ENCODE data around the gene RAB8B. TPM values are rescaled to one million over a fixed set of nuclear protein-coding genes. Genes with fewer than 3 reads are reported as not detected.
A peak's percentile ranks its signal among the peaks of the same experiment; 100 is the strongest.

RAB8B gene
- total and polyA plus RNA-seq, 9 of the 15 experiments (the other 6 are each of a cell fraction or from before 2014, with no cell fraction given): 7.8 to 32.1 (median 24.2) TPM

GRCh38 chr15:63277038-63277892, 87.9 kb downstream of the RAB8B start, which contains the start of gene APH1B (continued):
- TF ChIP-seq, protein P1, sequence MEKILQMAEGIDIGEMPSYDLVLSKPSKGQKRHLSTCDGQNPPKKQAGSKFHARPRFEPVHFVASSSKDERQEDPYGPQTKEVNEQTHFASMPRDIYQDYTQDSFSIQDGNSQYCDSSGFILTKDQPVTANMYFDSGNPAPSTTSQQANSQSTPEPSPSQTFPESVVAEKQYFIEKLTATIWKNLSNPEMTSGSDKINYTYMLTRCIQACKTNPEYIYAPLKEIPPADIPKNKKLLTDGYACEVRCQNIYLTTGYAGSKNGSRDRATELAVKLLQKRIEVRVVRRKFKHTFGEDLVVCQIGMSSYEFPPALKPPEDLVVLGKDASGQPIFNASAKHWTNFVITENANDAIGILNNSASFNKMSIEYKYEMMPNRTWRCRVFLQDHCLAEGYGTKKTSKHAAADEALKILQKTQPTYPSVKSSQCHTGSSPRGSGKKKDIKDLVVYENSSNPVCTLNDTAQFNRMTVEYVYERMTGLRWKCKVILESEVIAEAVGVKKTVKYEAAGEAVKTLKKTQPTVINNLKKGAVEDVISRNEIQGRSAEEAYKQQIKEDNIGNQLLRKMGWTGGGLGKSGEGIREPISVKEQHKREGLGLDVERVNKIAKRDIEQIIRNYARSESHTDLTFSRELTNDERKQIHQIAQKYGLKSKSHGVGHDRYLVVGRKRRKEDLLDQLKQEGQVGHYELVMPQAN (IDR thresholded peaks at IDR 0.05; ENCODE audit: borderline replicate concordance): peak; percentile 45; the same call in 1 of the 2 replicates
- TF ChIP-seq ELF1 (tag; IDR thresholded peaks at IDR 0.05) (peak; percentile 74), L3MBTL2 (IDR thresholded peaks at IDR 0.05) (peak; percentile 72), E2F6 (IDR thresholded peaks at IDR 0.05; ENCODE audit: borderline replicate concordance in 1 of 2, extremely low read depth in 1 of 2, insufficient read depth in 1 of 2, insufficient read length in 1 of 2, low read depth in 1 of 2, low read length in 1 of 2, poor library complexity in 1 of 2, severe bottlenecking in 1 of 2) (peak; percentile 79), NFRKB (IDR thresholded peaks at IDR 0.05; ENCODE audit: low read depth) (peak; percentile 30; the same call in 1 of the 2 replicates), HDAC2 (IDR thresholded peaks at IDR 0.05) (peak; percentile 24; the same call in 1 of the 2 replicates), HCFC1 (IDR thresholded peaks at IDR 0.05; ENCODE audit: low read depth, low read length) (0 out of 2 replicates have a peak, but pooled peaks have one; percentile 8), ZNF398 (CRISPR knock-in tag; IDR thresholded peaks at IDR 0.05) (no peak), HLTF (IDR thresholded peaks at IDR 0.05) (no peak), ZNF830 (CRISPR knock-in tag; IDR thresholded peaks at IDR 0.05) (0 out of 2 replicates have a peak, but pooled peaks have one; percentile 13), CHD1 (IDR thresholded peaks at IDR 0.05; ENCODE audit: low read length) (peak; percentile 24), NRF1 (conservative IDR thresholded peaks at IDR 0.05 in 1 of 2, IDR thresholded peaks at IDR 0.05 in 1 of 2) (peak in 1 of 2 experiments; percentile 28; a peak in 2 of 4 replicates), POLR2A (conservative IDR thresholded peaks at IDR 0.05) (peak; percentile 87; the same call in 1 of the 2 replicates), KHSRP (IDR thresholded peaks at IDR 0.05) (no peak), ZNF589 (CRISPR knock-in tag; IDR thresholded peaks at IDR 0.05; ENCODE audit: low read depth) (peak; percentile 57; the same call in 1 of the 2 replicates), MCM3 (IDR thresholded peaks at IDR 0.05) (no peak)
- TF ChIP-seq, protein P2, sequence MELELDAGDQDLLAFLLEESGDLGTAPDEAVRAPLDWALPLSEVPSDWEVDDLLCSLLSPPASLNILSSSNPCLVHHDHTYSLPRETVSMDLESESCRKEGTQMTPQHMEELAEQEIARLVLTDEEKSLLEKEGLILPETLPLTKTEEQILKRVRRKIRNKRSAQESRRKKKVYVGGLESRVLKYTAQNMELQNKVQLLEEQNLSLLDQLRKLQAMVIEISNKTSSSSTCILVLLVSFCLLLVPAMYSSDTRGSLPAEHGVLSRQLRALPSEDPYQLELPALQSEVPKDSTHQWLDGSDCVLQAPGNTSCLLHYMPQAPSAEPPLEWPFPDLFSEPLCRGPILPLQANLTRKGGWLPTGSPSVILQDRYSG (tag; conservative IDR thresholded peaks at IDR 0.05; ENCODE audit: low read depth): no peak
- TF ChIP-seq, protein P3, sequence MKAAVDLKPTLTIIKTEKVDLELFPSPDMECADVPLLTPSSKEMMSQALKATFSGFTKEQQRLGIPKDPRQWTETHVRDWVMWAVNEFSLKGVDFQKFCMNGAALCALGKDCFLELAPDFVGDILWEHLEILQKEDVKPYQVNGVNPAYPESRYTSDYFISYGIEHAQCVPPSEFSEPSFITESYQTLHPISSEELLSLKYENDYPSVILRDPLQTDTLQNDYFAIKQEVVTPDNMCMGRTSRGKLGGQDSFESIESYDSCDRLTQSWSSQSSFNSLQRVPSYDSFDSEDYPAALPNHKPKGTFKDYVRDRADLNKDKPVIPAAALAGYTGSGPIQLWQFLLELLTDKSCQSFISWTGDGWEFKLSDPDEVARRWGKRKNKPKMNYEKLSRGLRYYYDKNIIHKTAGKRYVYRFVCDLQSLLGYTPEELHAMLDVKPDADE (conservative IDR thresholded peaks at IDR 0.05; ENCODE audit: control insufficient read depth, low read depth, low read length): peak; percentile 54; the same call in 1 of the 2 replicates
- TF ChIP-seq, protein P4, sequence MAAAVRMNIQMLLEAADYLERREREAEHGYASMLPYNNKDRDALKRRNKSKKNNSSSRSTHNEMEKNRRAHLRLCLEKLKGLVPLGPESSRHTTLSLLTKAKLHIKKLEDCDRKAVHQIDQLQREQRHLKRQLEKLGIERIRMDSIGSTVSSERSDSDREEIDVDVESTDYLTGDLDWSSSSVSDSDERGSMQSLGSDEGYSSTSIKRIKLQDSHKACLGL (CRISPR knock-in tag; IDR thresholded peaks at IDR 0.05; ENCODE audit: borderline replicate concordance, poor library complexity, severe bottlenecking): peak; percentile 12
